ENCODE measurements around the gene TBCCD1.

The TBCCD1 gene

GRCh38 chr3:186598794-186599141 lies 31.6 kb upstream of the TBCCD1 start:
- Histone ChIP-seq H3K27ac (ENCODE audit: low read depth, low read length, poor library complexity, severe bottlenecking) (no peak overlapping the region), H3K9ac (ENCODE audit: low read length) (no peak overlapping the region), H3K79me2 (ENCODE audit: insufficient read depth, low read length) (no peaks in the 10 kb centered on the region), H4K20me1 (ENCODE audit: insufficient read depth, low read length) (no peaks in the 10 kb centered on the region), H3K4me1 (ENCODE audit: insufficient read depth, low read length, severe bottlenecking) (peaks cover 3% of the 10 kb centered on the region), H3F3A (ENCODE audit: insufficient read depth, low read length) (no peaks in the 10 kb centered on the region), H3K27me3 (ENCODE audit: insufficient read depth, low read length) (no peaks in the 10 kb centered on the region), H3K36me3 (ENCODE audit: insufficient read depth, low read length) (no peaks in the 10 kb centered on the region), H3K9me2 (ENCODE audit: low read depth, low read length) (no peaks in the 10 kb centered on the region), H2AFZ (ENCODE audit: low read length) (no peak overlapping the region), H3K4me2 (ENCODE audit: low read length) (no peak overlapping the region), H3K4me3 (ENCODE audit: low read depth, low read length, poor library complexity, severe bottlenecking) (no peak overlapping the region), H3K9me3 (ENCODE audit: low read length) (no peaks in the 10 kb centered on the region)
- TF ChIP-seq CTCF (IDR thresholded peaks at IDR 0.05; ENCODE audit: low read length) (no peak), EZH2 (IDR thresholded peaks at IDR 0.05; ENCODE audit: borderline replicate concordance, low read length) (no peak)

GRCh38 chr3:186598108-186598784 lies 31.1 kb upstream of the TBCCD1 start:
- Histone ChIP-seq H3K9me3 (ENCODE audit: low read length) (no peaks in the 10 kb centered on the region), H2AFZ (ENCODE audit: low read length) (no peak overlapping the region), H3K9me2 (ENCODE audit: low read depth, low read length) (no peaks in the 10 kb centered on the region), H3K27ac (ENCODE audit: low read depth, low read length, poor library complexity, severe bottlenecking) (no peak overlapping the region), H3K79me2 (ENCODE audit: insufficient read depth, low read length) (no peaks in the 10 kb centered on the region), H4K20me1 (ENCODE audit: insufficient read depth, low read length) (no peaks in the 10 kb centered on the region), H3F3A (ENCODE audit: insufficient read depth, low read length) (no peaks in the 10 kb centered on the region), H3K4me1 (ENCODE audit: insufficient read depth, low read length, severe bottlenecking) (peaks cover 3% of the 10 kb centered on the region), H3K36me3 (ENCODE audit: insufficient read depth, low read length) (no peaks in the 10 kb centered on the region), H3K4me2 (ENCODE audit: low read length) (no peak overlapping the region), H3K27me3 (ENCODE audit: insufficient read depth, low read length) (no peaks in the 10 kb centered on the region), H3K9ac (ENCODE audit: low read length) (no peak overlapping the region), H3K4me3 (ENCODE audit: low read depth, low read length, poor library complexity, severe bottlenecking) (no peak overlapping the region)
- TF ChIP-seq EZH2 (IDR thresholded peaks at IDR 0.05; ENCODE audit: borderline replicate concordance, low read length), result no peak
- no peak for TF ChIP-seq CTCF (IDR thresholded peaks at IDR 0.05; ENCODE audit: low read length)

GRCh38 chr3:186596568-186597287 lies 29.6 kb upstream of the TBCCD1 start:
- H2AFZ ChIP-seq (ENCODE audit: low read length), result no peak overlapping the region
- no peaks in the 10 kb centered on the region for H3K27me3 ChIP-seq (ENCODE audit: insufficient read depth, low read length)
- no peaks in the 10 kb centered on the region for H4K20me1 ChIP-seq (ENCODE audit: insufficient read depth, low read length)
- TF ChIP-seq CTCF (IDR thresholded peaks at IDR 0.05; ENCODE audit: low read length) (no peak), EZH2 (IDR thresholded peaks at IDR 0.05; ENCODE audit: borderline replicate concordance, low read length) (no peak)
- no peaks in the 10 kb centered on the region for H3K9me3 ChIP-seq (ENCODE audit: low read length)
- no peak overlapping the region for H3K9ac ChIP-seq (ENCODE audit: low read length)
- H3K27ac ChIP-seq (ENCODE audit: low read depth, low read length, poor library complexity, severe bottlenecking), result no peak overlapping the region
- no peak overlapping the region for H3K4me3 ChIP-seq (ENCODE audit: low read depth, low read length, poor library complexity, severe bottlenecking)
- H3K36me3 ChIP-seq (ENCODE audit: insufficient read depth, low read length), result no peaks in the 10 kb centered on the region
- H3K9me2 ChIP-seq (ENCODE audit: low read depth, low read length), result no peaks in the 10 kb centered on the region
- no peaks in the 10 kb centered on the region for H3F3A ChIP-seq (ENCODE audit: insufficient read depth, low read length)
- no peak overlapping the region for H3K4me2 ChIP-seq (ENCODE audit: low read length)
- peaks cover 3% of the 10 kb centered on the region for H3K4me1 ChIP-seq (ENCODE audit: insufficient read depth, low read length, severe bottlenecking)
- H3K79me2 ChIP-seq (ENCODE audit: insufficient read depth, low read length), result no peaks in the 10 kb centered on the region

Data from OCI-LY1 (cell line).